Mesenchymal stem cell (in vitro differentiated cells and primary cell): ENCODE measurements around the gene CEACAM19.
A peak's percentile ranks its signal among the peaks of the same experiment; 100 is the strongest.
"Not testable (repeated sequence)": the region's sequence is repeated elsewhere in the genome, so short reads cannot be mapped to it uniquely, and the experiment has no call there.

Source experiments
- DNase-seq: peaks from one replicate; pipeline ENCODE4 v3.0.0-alpha.2; 2013
- H2AFZ ChIP-seq: one replicate; pipeline ENCODE4 v1.6.1; 2013; ENCODE audit warnings: low read depth, mild to moderate bottlenecking, control low read depth, inconsistent platforms, low read length, moderate library complexity
- H2AK5ac ChIP-seq: 2 replicates; pipeline ENCODE4 v1.6.1; 2013; ENCODE audit warnings: low read length, moderate library complexity, mild to moderate bottlenecking, inconsistent platforms; ENCODE audit not compliant: severe bottlenecking
- H2BK120ac ChIP-seq: one replicate; pipeline ENCODE4 v1.6.1; 2013; ENCODE audit warnings: low read depth, mild to moderate bottlenecking, inconsistent platforms, low read length, moderate library complexity
- H2BK12ac ChIP-seq, 2 experiments: one replicate each; pipeline ENCODE4 v1.6.1; 2013; ENCODE audit warnings: inconsistent platforms in 2 of 2, low read length in 2 of 2, mild to moderate bottlenecking in 2 of 2, moderate library complexity in 2 of 2, control low read depth in 1 of 2
- H2BK15ac ChIP-seq: one replicate; pipeline ENCODE4 v1.6.1; 2013; ENCODE audit warnings: mild to moderate bottlenecking, low read depth, inconsistent platforms; ENCODE audit not compliant: poor library complexity, severe bottlenecking
- H2BK5ac ChIP-seq: 2 replicates; pipeline ENCODE4 v1.6.1; 2013; ENCODE audit warnings: low read depth, mild to moderate bottlenecking, low read length, control low read depth, inconsistent platforms; ENCODE audit not compliant: poor library complexity, severe bottlenecking
- H3K14ac ChIP-seq, 2 experiments: one replicate each; pipeline ENCODE4 v1.6.1; 2013; ENCODE audit warnings: inconsistent platforms in 2 of 2, low read length in 2 of 2, control low read depth in 1 of 2, mild to moderate bottlenecking in 1 of 2, moderate library complexity in 1 of 2
- H3K18ac ChIP-seq, 2 experiments: one replicate each; pipeline ENCODE4 v1.6.1; 2013; ENCODE audit warnings: inconsistent platforms in 2 of 2, low read length in 2 of 2, control low read depth in 1 of 2, low read depth in 1 of 2, mild to moderate bottlenecking in 1 of 2
- H3K23ac ChIP-seq, 2 experiments: one replicate each; pipeline ENCODE4 v1.6.1; 2013; ENCODE audit warnings: inconsistent platforms in 2 of 2, low read length in 2 of 2, mild to moderate bottlenecking in 2 of 2, moderate library complexity in 2 of 2, control low read depth in 1 of 2
- H3K27ac ChIP-seq: 2 replicates; pipeline ENCODE4 v1.5.1; 2013; ENCODE audit warnings: mild to moderate bottlenecking, moderate library complexity, low read length, control low read depth, inconsistent platforms; ENCODE audit not compliant: poor library complexity, severe bottlenecking
- H3K27me3 ChIP-seq, 2 experiments: 2 replicates each; pipeline versions ENCODE4 v1.6.1 to v1.7.0; 2013; ENCODE audit warnings: low read length in 2 of 2, mild to moderate bottlenecking in 2 of 2, moderate library complexity in 2 of 2, control low read depth in 1 of 2, inconsistent platforms in 1 of 2; ENCODE audit not compliant: control insufficient read depth in 1 of 2, insufficient read depth in 1 of 2
- H3K36me3 ChIP-seq, 2 experiments: 2 replicates each; pipeline versions ENCODE4 v1.6.1 to v1.7.0; 2013; ENCODE audit warnings: low read length in 2 of 2, control low read depth in 1 of 2, inconsistent platforms in 1 of 2, low read depth in 1 of 2, mild to moderate bottlenecking in 1 of 2; ENCODE audit not compliant: insufficient read depth in 2 of 2, control insufficient read depth in 1 of 2
- H3K4ac ChIP-seq, 2 experiments: one replicate each; pipeline ENCODE4 v1.6.1; 2013; ENCODE audit warnings: inconsistent platforms in 2 of 2, low read length in 2 of 2, mild to moderate bottlenecking in 2 of 2, moderate library complexity in 2 of 2, control low read depth in 1 of 2, low read depth in 1 of 2
- H3K4me1 ChIP-seq: 2 replicates; pipeline ENCODE4 v1.6.1; 2013; ENCODE audit warnings: low read depth, low read length, control low read depth; ENCODE audit not compliant: control insufficient read depth, insufficient read depth
- H3K4me2 ChIP-seq: 2 replicates; pipeline ENCODE4 v1.6.1; 2013; ENCODE audit warnings: low read length, mild to moderate bottlenecking, inconsistent platforms; ENCODE audit not compliant: poor library complexity, severe bottlenecking
- H3K4me3 ChIP-seq, 2 experiments: 2 replicates each; pipeline versions ENCODE4 v1.5.1 to v1.7.0; 2013; ENCODE audit warnings: low read length in 2 of 2, mild to moderate bottlenecking in 2 of 2, control low read depth in 1 of 2, low read depth in 1 of 2; ENCODE audit not compliant: insufficient read depth in 1 of 2
- H3K79me1 ChIP-seq: replicated peaks from 2 replicates; pipeline ENCODE4 v1.6.1; 2013; ENCODE audit warnings: mild to moderate bottlenecking, control low read depth, low read length, inconsistent platforms; ENCODE audit not compliant: poor library complexity, severe bottlenecking
- H3K9ac ChIP-seq: 2 replicates; pipeline ENCODE4 v1.7.0; 2013; ENCODE audit warnings: mild to moderate bottlenecking, low read length, moderate library complexity
- H3K9me3 ChIP-seq: 2 replicates; pipeline ENCODE4 v1.7.0; 2013; ENCODE audit warnings: mild to moderate bottlenecking, low read length; ENCODE audit not compliant: control insufficient read depth
- H4K8ac ChIP-seq: one replicate; pipeline ENCODE4 v1.6.1; 2013; ENCODE audit warnings: inconsistent platforms, mild to moderate bottlenecking, low read length, moderate library complexity
- H4K91ac ChIP-seq: one replicate; pipeline ENCODE4 v1.6.1; 2013; ENCODE audit warnings: mild to moderate bottlenecking, low read length, inconsistent platforms
- WGBS: methylation state at CpG from one replicate; pipeline ENCODE4 v1.1.7; 2013; ENCODE audit warnings: mixed read lengths; 5-methylcytosine and 5-hydroxymethylcytosine counted together

CEACAM19 gene

DNA sequence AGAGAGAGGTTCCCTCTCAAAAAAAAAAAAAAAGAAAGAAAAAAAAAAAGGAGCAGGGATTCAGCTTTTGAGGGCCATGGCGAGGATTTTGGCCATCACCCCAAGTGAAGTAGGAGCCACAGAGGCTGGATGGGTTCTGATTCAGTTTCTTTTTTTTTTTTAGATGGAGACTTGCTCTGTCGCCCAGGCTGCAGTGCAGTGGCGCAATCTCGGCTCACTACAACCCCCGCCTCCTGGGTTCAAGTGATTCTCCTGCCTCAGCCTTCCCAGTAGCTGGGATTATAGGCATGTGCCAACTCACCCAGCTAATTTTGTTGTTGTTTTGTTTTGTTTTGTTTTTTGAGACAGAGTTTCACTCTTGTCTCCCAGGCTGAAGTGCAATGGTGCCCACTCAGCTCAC is 50.1 kb downstream of the CEACAM19 start:
- not testable (repeated sequence) for H3K9ac ChIP-seq, H4K91ac ChIP-seq, DNase-seq, H3K36me3 ChIP-seq, H3K9me3 ChIP-seq, H3K79me1 ChIP-seq, H2BK120ac ChIP-seq, H4K8ac ChIP-seq, H2AK5ac ChIP-seq, H3K4ac ChIP-seq, H3K27ac ChIP-seq, H2BK5ac ChIP-seq, H3K4me3 ChIP-seq, H3K23ac ChIP-seq, H3K4me2 ChIP-seq, H3K27me3 ChIP-seq, H2BK12ac ChIP-seq, H2BK15ac ChIP-seq, H3K18ac ChIP-seq, H2AFZ ChIP-seq, H3K14ac ChIP-seq
- 88% methylated on average over 5 of the region's 5 CpGs for WGBS
- H3K4me1 ChIP-seq: peaks cover 29% of the 10 kb centered on the region

DNA sequence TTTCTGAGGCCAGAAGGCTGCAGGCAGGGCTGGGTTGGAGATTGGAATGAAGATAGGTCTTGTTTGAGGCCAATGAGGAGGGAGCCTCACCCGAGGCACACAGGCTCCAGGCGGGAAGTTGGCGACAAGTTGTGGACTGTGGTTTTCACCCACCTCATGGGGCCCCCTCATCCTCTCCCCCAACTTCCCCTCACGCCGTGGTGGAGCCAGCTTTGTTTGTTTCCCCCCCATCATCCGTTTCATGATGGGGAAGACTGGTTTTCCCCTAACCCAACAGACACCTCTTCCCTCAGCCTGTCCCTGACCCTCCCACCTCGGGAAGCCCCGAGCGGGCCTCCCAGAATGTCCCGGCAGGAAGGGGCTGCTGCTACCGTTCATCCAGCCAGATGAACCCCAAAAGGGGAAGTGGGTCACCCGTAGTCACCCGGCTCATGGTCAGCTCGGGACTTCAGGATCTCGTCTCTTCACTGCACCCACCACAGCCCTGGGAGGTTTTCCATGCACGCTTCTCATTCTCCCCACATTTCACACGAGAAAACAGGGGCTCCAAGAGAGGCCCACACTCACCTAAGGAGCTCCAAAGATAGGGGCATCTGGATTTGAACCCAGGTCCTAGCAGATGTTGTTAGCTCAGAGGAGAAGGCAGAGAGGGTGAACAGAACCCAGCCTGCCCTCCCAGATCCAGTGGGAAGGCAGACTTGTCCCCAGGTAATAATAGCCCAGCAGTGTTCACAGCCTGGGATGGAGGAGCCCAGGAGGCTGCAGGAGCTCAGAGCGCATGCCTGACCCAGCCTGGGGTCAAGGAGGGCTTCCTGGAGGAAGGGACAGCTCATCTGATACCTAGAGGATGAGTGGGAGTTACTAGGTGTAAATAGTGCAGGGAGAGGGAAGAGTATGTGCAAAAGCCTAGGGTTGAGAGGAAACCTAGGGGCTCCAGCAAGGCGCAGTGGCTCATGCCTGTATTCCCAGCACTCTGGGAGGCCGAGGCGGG is 51.1 kb downstream of the CEACAM19 start:
- H3K27me3 ChIP-seq: no peaks in the 10 kb centered on the region
- no peak overlapping the region for H2BK120ac ChIP-seq
- peak overlapping the region; percentile 24 for H3K4ac ChIP-seq
- no peaks in the 10 kb centered on the region for H3K36me3 ChIP-seq
- peak overlapping the region; percentile 85 for H2BK15ac ChIP-seq
- H2BK5ac ChIP-seq: no peak overlapping the region
- peak overlapping the region; percentile 30 to 37 for H3K18ac ChIP-seq
- no peak overlapping the region for H3K27ac ChIP-seq
- no peak overlapping the region for H3K23ac ChIP-seq
- H3K14ac ChIP-seq: peak overlapping the region in 1 of 2 experiments; percentile 35
- H3K79me1 ChIP-seq: no peaks in the 10 kb centered on the region
- H2BK12ac ChIP-seq: peak overlapping the region; percentile 92 to 95
- peak overlapping the region; percentile 74 for H4K91ac ChIP-seq
- WGBS: 66% methylated on average over 19 of the region's 21 CpGs
- H3K9ac ChIP-seq: no peak overlapping the region
- H3K4me2 ChIP-seq: no peak overlapping the region
- DNase-seq: no peak
- peak overlapping the region; percentile 69 for H4K8ac ChIP-seq
- H2AK5ac ChIP-seq: peak overlapping the region; percentile 27
- no peak overlapping the region for H3K4me3 ChIP-seq
- H3K9me3 ChIP-seq: no peaks in the 10 kb centered on the region
- H3K4me1 ChIP-seq: peaks cover 29% of the 10 kb centered on the region
- peak overlapping the region; percentile 46 for H2AFZ ChIP-seq

DNA sequence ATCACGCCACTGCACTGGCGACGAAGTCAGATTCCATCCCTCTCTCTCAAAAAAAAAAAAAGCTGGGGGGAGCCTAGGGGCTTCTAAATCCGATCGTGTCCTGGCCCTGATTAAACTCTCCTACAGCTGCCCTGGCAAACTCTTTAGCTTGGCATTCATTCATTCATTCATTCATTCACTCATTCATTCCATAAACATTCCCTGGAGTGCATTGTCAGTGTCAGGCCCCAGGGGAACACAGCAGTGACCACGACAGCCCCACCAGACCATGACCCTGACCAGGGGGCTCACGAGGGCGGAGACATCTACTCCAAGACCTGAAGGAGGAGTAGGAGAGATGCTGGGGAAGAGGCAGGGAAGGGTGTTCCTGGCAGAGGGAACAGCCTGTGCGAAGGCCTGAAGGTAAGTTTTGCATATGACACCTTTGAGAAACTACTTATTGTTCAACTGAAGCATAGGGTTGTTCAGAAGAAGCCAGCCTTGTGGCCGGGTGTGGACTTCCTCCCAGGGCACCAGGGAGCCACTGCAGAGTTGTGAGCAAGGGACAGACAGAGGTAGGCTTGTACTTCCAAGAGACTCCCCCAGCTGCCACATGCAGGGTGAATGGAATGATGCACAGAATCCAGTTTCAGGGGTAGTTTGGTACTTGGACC is 52.1 kb downstream of the CEACAM19 start:
- H3K4me1 ChIP-seq: peaks cover 26% of the 10 kb centered on the region
- H3K4me3 ChIP-seq: no peak overlapping the region
- no peak overlapping the region for H3K23ac ChIP-seq
- H2BK15ac ChIP-seq: peak overlapping the region; percentile 44
- no peaks in the 10 kb centered on the region for H3K9me3 ChIP-seq
- no peaks in the 10 kb centered on the region for H3K79me1 ChIP-seq
- H3K27ac ChIP-seq: no peak overlapping the region
- H3K27me3 ChIP-seq: no peaks in the 10 kb centered on the region
- no peak overlapping the region for H3K9ac ChIP-seq
- no peak overlapping the region for H3K4me2 ChIP-seq
- no peak overlapping the region for H4K8ac ChIP-seq
- peak overlapping the region; percentile 44 for H4K91ac ChIP-seq
- no peak overlapping the region for H3K18ac ChIP-seq
- no peak overlapping the region for H2AFZ ChIP-seq
- no peak overlapping the region for H2BK5ac ChIP-seq
- H3K14ac ChIP-seq: no peak overlapping the region
- DNase-seq: no peak
- WGBS: 77% methylated on average over 10 of the region's 10 CpGs
- no peak overlapping the region for H2BK120ac ChIP-seq
- H3K36me3 ChIP-seq: no peaks in the 10 kb centered on the region
- H2AK5ac ChIP-seq: no peak overlapping the region
- H3K4ac ChIP-seq: no peak overlapping the region
- peak overlapping the region in 1 of 2 experiments; percentile 40 for H2BK12ac ChIP-seq

DNA sequence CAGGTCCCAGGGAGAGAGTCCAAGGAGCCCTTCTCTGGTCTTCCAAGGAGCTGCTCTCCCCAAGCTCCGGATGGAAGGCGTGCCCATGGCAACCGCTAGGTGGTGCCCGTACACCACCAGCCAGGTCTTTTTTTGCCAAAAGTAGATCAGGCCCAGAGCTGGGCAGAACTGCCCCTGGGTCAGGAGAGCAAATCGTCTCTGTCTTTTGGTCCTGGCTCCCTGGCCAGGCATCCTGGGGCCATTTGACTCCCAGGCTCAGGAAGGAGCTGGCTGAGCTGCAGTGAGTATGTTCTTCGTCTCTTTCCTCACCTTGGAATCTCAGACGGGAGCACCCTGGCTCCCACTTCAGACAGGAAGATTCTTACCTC is 52.7 kb downstream of the CEACAM19 start:
- Histone ChIP-seq H2BK120ac (peak overlapping the region; percentile 13), H3K79me1 (no peaks in the 10 kb centered on the region), H3K4me2 (no peak overlapping the region), H3K23ac (no peak overlapping the region), H3K4me1 (peaks cover 23% of the 10 kb centered on the region), H3K14ac (no peak overlapping the region), H4K8ac (peak overlapping the region; percentile 84), H2AK5ac (peak overlapping the region; percentile 4), H3K4me3 (no peak overlapping the region), H3K27me3 (no peaks in the 10 kb centered on the region), H2BK12ac (peak overlapping the region; percentile 38 to 50), H3K27ac (no peak overlapping the region), H2AFZ (no peak overlapping the region), H2BK15ac (peak overlapping the region; percentile 94), H3K18ac (peak overlapping the region in 1 of 2 experiments; percentile 43), H2BK5ac (no peak overlapping the region), H3K4ac (peak overlapping the region in 1 of 2 experiments; percentile 30), H3K9ac (peak overlapping the region; percentile 28), H4K91ac (peak overlapping the region; percentile 29), H3K9me3 (no peaks in the 10 kb centered on the region), H3K36me3 (no peaks in the 10 kb centered on the region)
- DNase-seq: peak; percentile 82
- WGBS: 16% methylated on average over 7 of the region's 7 CpGs
